HepG2 (cell line): ENCODE data around the gene KATNA1. TPM values are rescaled to one million over a fixed set of nuclear protein-coding genes. Genes with fewer than 3 reads are reported as not detected.

ENCODE experiments used
- ARNT2 ChIP-seq: sonication (generic); formaldehyde crosslinking; IDR thresholded peaks from 2 replicates; pipeline ENCODE4 v1.8.0; 2022; ENCODE audit warnings: mild to moderate bottlenecking, low read depth, missing genetic modification reagents, moderate library complexity
- BHLHE40 ChIP-seq: IDR thresholded peaks from 2 replicates; pipeline ENCODE4 v1.6.1; 2011; ENCODE audit warnings: low read length, improper control_type of control experiment
- NCOA1 ChIP-seq: sonication (generic); formaldehyde crosslinking; IDR thresholded peaks from 2 replicates; pipeline ENCODE4 v1.9.0; 2021; ENCODE audit warnings: missing genetic modification reagents
- PITX1 ChIP-seq: sonication (generic); formaldehyde crosslinking; IDR thresholded peaks from 2 replicates; pipeline ENCODE4 v1.5.1; 2020; ENCODE audit warnings: mild to moderate bottlenecking, missing genetic modification reagents
- RAD21 ChIP-seq: fragments of 450-650 bp; formaldehyde crosslinking; IDR thresholded peaks from 2 replicates; pipeline ENCODE4 v1.5.0; 2020; ENCODE audit warnings: mild to moderate bottlenecking
- SPEN ChIP-seq: sonication (generic); formaldehyde crosslinking; IDR thresholded peaks from 2 replicates; pipeline ENCODE4 v1.5.1; 2020; ENCODE audit warnings: low read depth, mild to moderate bottlenecking, missing genetic modification reagents
- ZFP37 ChIP-seq: sonication (generic); formaldehyde crosslinking; IDR thresholded peaks from 2 replicates; pipeline ENCODE4 v1.4.0; 2020; ENCODE audit warnings: missing genetic modification reagents, borderline replicate concordance
- ZFP41 ChIP-seq: sonication (generic); formaldehyde crosslinking; IDR thresholded peaks from 2 replicates; pipeline ENCODE4 v1.4.0; 2020; ENCODE audit warnings: mild to moderate bottlenecking, missing genetic modification reagents, borderline replicate concordance
- ZNF235 ChIP-seq: sonication (generic); formaldehyde crosslinking; IDR thresholded peaks from 2 replicates; pipeline ENCODE4 v1.8.1; 2023; ENCODE audit warnings: mild to moderate bottlenecking, missing genetic modification reagents, borderline replicate concordance
- ZNF775 ChIP-seq: sonication (generic); formaldehyde crosslinking; IDR thresholded peaks from 2 replicates; pipeline ENCODE4 v1.4.0; 2020; ENCODE audit warnings: missing genetic modification reagents, mild to moderate bottlenecking, moderate library complexity, borderline replicate concordance
- ZNF788 ChIP-seq: sonication (generic); formaldehyde crosslinking; IDR thresholded peaks from 2 replicates; pipeline ENCODE4 v1.5.0; 2020; ENCODE audit warnings: mild to moderate bottlenecking, missing genetic modification reagents, borderline replicate concordance
- ZNF883 ChIP-seq: sonication (generic); formaldehyde crosslinking; IDR thresholded peaks from 2 replicates; pipeline ENCODE4 v1.5.1; 2020; ENCODE audit warnings: mild to moderate bottlenecking, missing genetic modification reagents; ENCODE audit errors: not compliant biosample characterization
- polyA plus RNA-seq, 8 experiments: library from polyadenylated mRNA; depleted of rRNA in 3 of 8; stranded (reverse) in 7 of 8; unstranded in 1 of 8; fragments of >200 nt; fragmentation: Illumina TruSeq in 4 of 8; extraction: Trizol in 4 of 8; gene quantifications; 2 replicates each; pipeline versions ENCODE4 v1.2.1 to v1.2.3, GENCODE V29; 2011 to 2016; ENCODE audit warnings: low read depth in 4 of 8, missing spikeins in 1 of 8, mixed read lengths in 1 of 8; ENCODE audit not compliant: insufficient read depth in 1 of 8
- total RNA-seq, 5 experiments: library from RNA; depleted of rRNA; stranded (reverse); fragments of >200 nt; fragmentation: Illumina TruSeq; extraction: Trizol; gene quantifications; 2 replicates each; pipeline ENCODE4 v1.2.3, GENCODE V29; 2016; ENCODE audit warnings: low read depth in 1 of 5
- TF ChIP-seq, protein P1 (sequence below): sonication (generic); formaldehyde crosslinking; IDR thresholded peaks from 2 replicates; pipeline ENCODE4 v1.5.0; 2020; ENCODE audit warnings: missing genetic modification reagents
- TF ChIP-seq, protein P2 (sequence below): sonication (generic); formaldehyde crosslinking; IDR thresholded peaks from 2 replicates; pipeline ENCODE4 v1.9.0; 2022; ENCODE audit warnings: missing genetic modification reagents, mild to moderate bottlenecking, borderline replicate concordance
- TF ChIP-seq, protein P3 (sequence below): sonication (generic); formaldehyde crosslinking; IDR thresholded peaks from 2 replicates; pipeline ENCODE4 v1.5.1; 2020; ENCODE audit warnings: missing genetic modification reagents, mild to moderate bottlenecking, borderline replicate concordance
- TF ChIP-seq, protein P4 (sequence below): fragments of 450-650 bp; IDR thresholded peaks from 2 replicates; pipeline ENCODE4 v1.6.1; 2017

Gene KATNA1
- total and polyA plus RNA-seq, 2 of the 13 experiments (the other 11 are each of a cell fraction or from before 2014, with no cell fraction given) = 14.8 to 25.3 TPM

GRCh38 chr6:149566410-149567193, 81.9 kb downstream of the KATNA1 start (continued):
- TF ChIP-seq, protein P1, sequence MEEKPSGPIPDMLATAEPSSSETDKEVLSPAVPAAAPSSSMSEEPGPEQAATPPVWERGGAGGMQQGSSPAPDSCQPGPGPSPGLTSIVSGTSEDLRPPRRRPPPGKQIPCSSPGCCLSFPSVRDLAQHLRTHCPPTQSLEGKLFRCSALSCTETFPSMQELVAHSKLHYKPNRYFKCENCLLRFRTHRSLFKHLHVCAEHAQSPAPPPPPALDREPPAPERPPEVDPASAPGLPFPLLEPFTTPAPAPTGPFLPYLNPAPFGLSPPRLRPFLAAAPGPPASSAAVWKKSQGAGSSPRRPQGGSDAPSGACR (CRISPR knock-in tag) = no peak; the same call in 1 of the 2 replicates
- TF ChIP-seq ZNF883 (CRISPR knock-in tag) (peak; percentile 96), ZNF235 (CRISPR knock-in tag) (no peak), ZNF788 (CRISPR knock-in tag) (peak; percentile 75), ZNF775 (CRISPR knock-in tag) (no peak), RAD21 (CRISPR knock-in tag) (peak; percentile 23; the same call in 1 of the 2 replicates), NCOA1 (CRISPR knock-in tag) (peak; percentile 88; the same call in 1 of the 2 replicates), BHLHE40 (no peak), ZFP37 (CRISPR knock-in tag) (no peak), SPEN (peak; percentile 34; the same call in 1 of the 2 replicates), ARNT2 (CRISPR knock-in tag) (peak; percentile 62; the same call in 1 of the 2 replicates), PITX1 (CRISPR knock-in tag) (peak; percentile 65; the same call in 1 of the 2 replicates), ZFP41 (0 out of 2 replicates have a peak, but pooled peaks have one; percentile 49)
- TF ChIP-seq, protein P2, sequence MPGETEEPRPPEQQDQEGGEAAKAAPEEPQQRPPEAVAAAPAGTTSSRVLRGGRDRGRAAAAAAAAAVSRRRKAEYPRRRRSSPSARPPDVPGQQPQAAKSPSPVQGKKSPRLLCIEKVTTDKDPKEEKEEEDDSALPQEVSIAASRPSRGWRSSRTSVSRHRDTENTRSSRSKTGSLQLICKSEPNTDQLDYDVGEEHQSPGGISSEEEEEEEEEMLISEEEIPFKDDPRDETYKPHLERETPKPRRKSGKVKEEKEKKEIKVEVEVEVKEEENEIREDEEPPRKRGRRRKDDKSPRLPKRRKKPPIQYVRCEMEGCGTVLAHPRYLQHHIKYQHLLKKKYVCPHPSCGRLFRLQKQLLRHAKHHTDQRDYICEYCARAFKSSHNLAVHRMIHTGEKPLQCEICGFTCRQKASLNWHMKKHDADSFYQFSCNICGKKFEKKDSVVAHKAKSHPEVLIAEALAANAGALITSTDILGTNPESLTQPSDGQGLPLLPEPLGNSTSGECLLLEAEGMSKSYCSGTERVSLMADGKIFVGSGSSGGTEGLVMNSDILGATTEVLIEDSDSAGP (CRISPR knock-in tag) = peak; percentile 75; the same call in 1 of the 2 replicates
- TF ChIP-seq, protein P3, sequence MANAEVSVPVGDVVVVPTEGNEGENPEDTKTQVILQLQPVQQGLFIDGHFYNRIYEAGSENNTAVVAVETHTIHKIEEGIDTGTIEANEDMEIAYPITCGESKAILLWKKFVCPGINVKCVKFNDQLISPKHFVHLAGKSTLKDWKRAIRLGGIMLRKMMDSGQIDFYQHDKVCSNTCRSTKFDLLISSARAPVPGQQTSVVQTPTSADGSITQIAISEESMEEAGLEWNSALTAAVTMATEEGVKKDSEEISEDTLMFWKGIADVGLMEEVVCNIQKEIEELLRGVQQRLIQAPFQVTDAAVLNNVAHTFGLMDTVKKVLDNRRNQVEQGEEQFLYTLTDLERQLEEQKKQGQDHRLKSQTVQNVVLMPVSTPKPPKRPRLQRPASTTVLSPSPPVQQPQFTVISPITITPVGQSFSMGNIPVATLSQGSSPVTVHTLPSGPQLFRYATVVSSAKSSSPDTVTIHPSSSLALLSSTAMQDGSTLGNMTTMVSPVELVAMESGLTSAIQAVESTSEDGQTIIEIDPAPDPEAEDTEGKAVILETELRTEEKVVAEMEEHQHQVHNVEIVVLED = peak; percentile 72; the same call in 1 of the 2 replicates
- TF ChIP-seq, protein P4, sequence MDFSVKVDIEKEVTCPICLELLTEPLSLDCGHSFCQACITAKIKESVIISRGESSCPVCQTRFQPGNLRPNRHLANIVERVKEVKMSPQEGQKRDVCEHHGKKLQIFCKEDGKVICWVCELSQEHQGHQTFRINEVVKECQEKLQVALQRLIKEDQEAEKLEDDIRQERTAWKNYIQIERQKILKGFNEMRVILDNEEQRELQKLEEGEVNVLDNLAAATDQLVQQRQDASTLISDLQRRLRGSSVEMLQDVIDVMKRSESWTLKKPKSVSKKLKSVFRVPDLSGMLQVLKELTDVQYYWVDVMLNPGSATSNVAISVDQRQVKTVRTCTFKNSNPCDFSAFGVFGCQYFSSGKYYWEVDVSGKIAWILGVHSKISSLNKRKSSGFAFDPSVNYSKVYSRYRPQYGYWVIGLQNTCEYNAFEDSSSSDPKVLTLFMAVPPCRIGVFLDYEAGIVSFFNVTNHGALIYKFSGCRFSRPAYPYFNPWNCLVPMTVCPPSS = no peak
